ENCODE data around the gene SOD2. TPM values are rescaled to one million over a fixed set of nuclear protein-coding genes. Genes with fewer than 3 reads are reported as not detected.
A peak's percentile ranks its signal among the peaks of the same experiment; 100 is the strongest.
"Not testable (repeated sequence)": the region's sequence is repeated elsewhere in the genome, so short reads cannot be mapped to it uniquely, and the experiment has no call there.

Gene SOD2
- total and polyA plus RNA-seq, 2 donors (not counting 3 experiments of a cell fraction or from before 2014, with no cell fraction given): 31.6 to 62.7 TPM

DNA sequence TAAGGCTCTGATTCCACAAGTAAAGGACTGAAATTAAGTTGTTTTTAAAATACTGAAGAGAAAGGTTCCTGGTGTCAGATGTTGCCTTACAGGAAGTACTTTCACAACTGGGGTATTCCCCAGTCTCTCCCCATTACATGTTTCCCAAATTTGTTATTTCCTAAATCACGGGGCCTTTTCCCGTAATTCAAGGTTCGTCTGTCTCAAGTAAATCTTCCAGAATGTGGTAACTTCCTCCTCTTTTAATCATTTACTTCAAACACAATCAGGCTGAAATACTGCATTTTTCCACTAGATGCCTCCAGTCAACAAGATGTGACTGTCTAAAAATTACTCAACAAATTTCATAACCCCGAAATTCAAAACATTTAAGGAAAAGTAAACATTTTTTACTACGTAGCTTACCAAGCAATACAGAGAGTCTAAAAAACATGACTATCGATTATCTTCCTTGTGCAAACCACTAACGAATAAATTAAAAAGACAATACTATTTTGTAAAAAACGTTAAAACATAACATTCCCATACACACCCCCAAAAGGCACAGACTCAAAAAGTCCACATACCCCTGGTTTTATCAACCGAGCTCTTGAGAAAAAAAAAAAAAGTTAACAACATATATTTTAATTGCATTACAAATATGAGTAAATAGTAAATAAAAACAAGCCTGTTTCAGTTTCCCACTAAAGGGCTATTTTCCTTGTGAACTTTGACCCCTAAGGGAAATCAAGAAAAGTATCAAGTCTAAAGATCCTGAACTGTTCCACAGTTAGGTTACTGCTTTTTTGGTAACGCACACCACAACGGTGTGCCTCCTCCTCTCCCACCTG lies 1.7 kb downstream of the SOD2 start:
- Histone ChIP-seq H3K9ac (replicated peaks; ENCODE audit: extremely low read depth, insufficient read depth, low read length) (peak overlapping the region; percentile 43), H4K20me1 (replicated peaks; ENCODE audit: control insufficient read depth, extremely low read depth, insufficient read depth, low read length) (no peaks in the 10 kb centered on the region), H3K79me2 (ENCODE audit: control insufficient read depth, insufficient read depth, low read length) (peaks cover 13% of the 10 kb centered on the region), H2AFZ (ENCODE audit: low read depth, low read length) (peak overlapping the region; percentile 28), H3K9me3 (replicated peaks; ENCODE audit: control insufficient read depth, insufficient read depth, low read length) (no peaks in the 10 kb centered on the region), H3K36me3 (ENCODE audit: control insufficient read depth in 2 of 2, extremely low read depth in 1 of 2, insufficient read depth in 2 of 2, low read length in 2 of 2) (peaks cover 2 to 3% of the 10 kb centered on the region in 2 experiments), H3K4me2 (ENCODE audit: insufficient read depth, low read length) (peak overlapping the region; percentile 86), H3K9me1 (replicated peaks; ENCODE audit: control insufficient read depth, extremely low read depth, insufficient read depth, low read length) (no peaks in the 10 kb centered on the region), H3K4me3 (replicated peaks in 1 of 3; ENCODE audit: insufficient read depth in 1 of 3, low read depth in 1 of 3, low read length in 3 of 3) (peak overlapping the region in 2 of 3 experiments; percentile 58 to 78), H3K4me1 (ENCODE audit: control insufficient read depth, extremely low read depth, insufficient read depth, low read length) (peaks cover 27% of the 10 kb centered on the region), H3K27ac (ENCODE audit: insufficient read depth, low read depth, low read length) (peak overlapping the region; percentile 30), H3K27me3 (ENCODE audit: control insufficient read depth in 2 of 2, insufficient read depth in 2 of 2, low read length in 2 of 2) (no peaks in the 10 kb centered on the region)
- POLR2A ChIA-PET: interaction anchor here (0.5 to 2.4 kb wide), 3 partner anchors 36 to 1583 kb away, joined by 3 to 18 read pairs (median 3); partner anchors contain the start of genes AGPAT4 and WTAP
- intact Hi-C loops (cut with micrococcal nuclease): loop anchor here (1.0 to 10.0 kb wide), 4 partner anchors 71 to 843 kb away; partner anchors contain the start of gene ACAT2
- CTCF ChIA-PET: interaction anchor here (0.7 to 2.3 kb wide), 17 partner anchors 9 to 517 kb away, joined by 3 to 15 read pairs (median 5); partner anchors contain the start of genes MRPL18, TCP1 and WTAP
- dilution Hi-C loops (cut with MboI; ENCODE audit: extremely low pct_ligation_motif_present, low sequenced_read_pairs): no loop called here
- DNase-seq (ENCODE audit: low read depth, low spot score) (peak; percentile 92), FAIRE-seq (peak; percentile 69)
- no peak for TF ChIP-seq FOS (IDR thresholded peaks at IDR 0.05; ENCODE audit: borderline replicate concordance, insufficient read depth, low read length)
- TF ChIP-seq POLR2A (IDR thresholded peaks at IDR 0.05; ENCODE audit: low read depth, low read length): no peak
- TF ChIP-seq POLR2AphosphoS5 (IDR thresholded peaks at IDR 0.05; ENCODE audit: insufficient read depth, low read depth, low read length): no peak
- peak; percentile 11 for TF ChIP-seq JUN (IDR thresholded peaks at IDR 0.05; ENCODE audit: borderline replicate concordance, insufficient read depth, insufficient read length, low read depth)
- peak; percentile 45 to 57 for TF ChIP-seq CTCF (IDR thresholded peaks at IDR 0.05; ENCODE audit: extremely low read depth in 1 of 2, insufficient read depth in 1 of 2, low read depth in 1 of 2, low read length in 2 of 2)
- TF ChIP-seq EZH2 (IDR thresholded peaks at IDR 0.05; ENCODE audit: borderline replicate concordance, low read depth, low read length, severe bottlenecking): no peak
- TF ChIP-seq MYC (IDR thresholded peaks at IDR 0.05; ENCODE audit: low read depth, low read length): no peak
- TF ChIP-seq GATA2 (IDR thresholded peaks at IDR 0.05; ENCODE audit: insufficient read depth, insufficient read length, low read depth, low read length): no peak
- TF ChIP-seq MAX (IDR thresholded peaks at IDR 0.05; ENCODE audit: insufficient read depth, insufficient read length): no peak
- BruUV-seq (replicated peaks): no TSS peak

DNA sequence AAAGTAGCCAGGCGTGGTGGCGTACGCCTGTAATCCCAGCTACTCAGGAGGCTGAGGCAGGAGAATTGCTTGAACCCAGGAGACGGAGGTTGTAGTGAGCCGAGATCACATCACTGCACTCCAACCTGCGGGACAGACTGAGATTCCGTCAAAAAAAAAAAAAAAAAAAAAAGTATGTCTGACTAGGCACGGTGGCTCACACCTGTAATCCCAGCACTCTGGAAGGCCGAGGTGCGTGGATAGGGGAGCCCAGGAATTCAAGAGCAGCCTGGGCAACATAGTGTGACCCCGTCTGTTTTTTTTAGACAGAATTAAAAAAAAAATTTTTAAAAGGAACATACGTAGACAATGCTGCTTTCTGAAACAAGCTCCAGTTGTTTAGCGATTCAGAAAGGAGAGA lies 2.9 kb downstream of the SOD2 start:
- CTCF ChIA-PET: interaction anchor here (1.1 to 2.3 kb wide), 3 partner anchors 11 to 163 kb away, joined by 3 to 15 read pairs (median 5); no protein-coding TSS in a partner anchor
- H2AFZ ChIP-seq (ENCODE audit: low read depth, low read length); H3K27me3 ChIP-seq (ENCODE audit: control insufficient read depth in 2 of 2, insufficient read depth in 2 of 2, low read length in 2 of 2); DNase-seq (ENCODE audit: low read depth, low spot score); BruUV-seq (replicated peaks); H3K9me3 ChIP-seq (replicated peaks; ENCODE audit: control insufficient read depth, insufficient read depth, low read length); H3K9ac ChIP-seq (replicated peaks; ENCODE audit: extremely low read depth, insufficient read depth, low read length); H3K27ac ChIP-seq (ENCODE audit: insufficient read depth, low read depth, low read length); H4K20me1 ChIP-seq (replicated peaks; ENCODE audit: control insufficient read depth, extremely low read depth, insufficient read depth, low read length); FAIRE-seq; H3K9me1 ChIP-seq (replicated peaks; ENCODE audit: control insufficient read depth, extremely low read depth, insufficient read depth, low read length); H3K4me3 ChIP-seq (replicated peaks in 1 of 3; ENCODE audit: insufficient read depth in 1 of 3, low read depth in 1 of 3, low read length in 3 of 3); H3K36me3 ChIP-seq (ENCODE audit: control insufficient read depth in 2 of 2, extremely low read depth in 1 of 2, insufficient read depth in 2 of 2, low read length in 2 of 2); dilution Hi-C loops (cut with MboI; ENCODE audit: extremely low pct_ligation_motif_present, low sequenced_read_pairs); H3K4me2 ChIP-seq (ENCODE audit: insufficient read depth, low read length): not testable (repeated sequence)
- Histone ChIP-seq H3K4me1 (ENCODE audit: control insufficient read depth, extremely low read depth, insufficient read depth, low read length) (peaks cover 27% of the 10 kb centered on the region), H3K79me2 (ENCODE audit: control insufficient read depth, insufficient read depth, low read length) (peaks cover 13% of the 10 kb centered on the region)
- POLR2A ChIA-PET: interaction anchor here (2.4 kb wide), 1 partner anchor 37 kb away, joined by 18 read pairs; the partner anchor contains the start of gene WTAP
- intact Hi-C loops (cut with micrococcal nuclease): loop anchor here (5.0 to 10.0 kb wide), 3 partner anchors 292 to 845 kb away; no protein-coding TSS in a partner anchor
